IgD-negative memory B cell (primary cell): ENCODE data around the gene ELF3. TPM values are rescaled to one million over a fixed set of nuclear protein-coding genes. Genes with fewer than 3 reads are reported as not detected.
"Not testable (repeated sequence)": the region's sequence is repeated elsewhere in the genome, so short reads cannot be mapped to it uniquely, and the experiment has no call there.

Experiments
- H3K27ac Mint-ChIP-seq, 3 donors: one replicate each; pipeline ENCODE4 v1.8.0; 2020 to 2022; ENCODE audit warnings: mild to moderate bottlenecking in 3 of 3, mixed read lengths in 3 of 3, moderate library complexity in 1 of 3
- H3K27me3 Mint-ChIP-seq: one replicate; pipeline ENCODE4 v1.8.0; 2021; ENCODE audit warnings: mixed read lengths
- H3K36me3 Mint-ChIP-seq: one replicate; pipeline ENCODE4 v1.8.0; 2020; ENCODE audit warnings: mild to moderate bottlenecking, mixed read lengths
- H3K4me1 Mint-ChIP-seq, 3 donors: one replicate each; pipeline ENCODE4 v1.8.0; 2020 to 2022; ENCODE audit warnings: mixed read lengths in 3 of 3, mild to moderate bottlenecking in 1 of 3
- H3K4me3 Mint-ChIP-seq, 4 donors: one replicate each; pipeline ENCODE4 v1.8.0; 2020 to 2022; ENCODE audit warnings: mild to moderate bottlenecking in 4 of 4, mixed read lengths in 4 of 4, moderate library complexity in 3 of 4
- H3K9me3 Mint-ChIP-seq, 3 donors: one replicate each; pipeline ENCODE4 v1.8.0; 2020 to 2021; ENCODE audit warnings: mixed read lengths in 3 of 3, mild to moderate bottlenecking in 1 of 3
- polyA plus RNA-seq: library from polyadenylated mRNA; unstranded; fragments of 300-500 nt; fragmentation: Illumina TruSeq; gene quantifications from one replicate; pipeline ENCODE4 v1.2.3, GENCODE V29; 2021

Gene ELF3
- polyA plus RNA-seq, 1 donor from 2014 or later: not detected

DNA sequence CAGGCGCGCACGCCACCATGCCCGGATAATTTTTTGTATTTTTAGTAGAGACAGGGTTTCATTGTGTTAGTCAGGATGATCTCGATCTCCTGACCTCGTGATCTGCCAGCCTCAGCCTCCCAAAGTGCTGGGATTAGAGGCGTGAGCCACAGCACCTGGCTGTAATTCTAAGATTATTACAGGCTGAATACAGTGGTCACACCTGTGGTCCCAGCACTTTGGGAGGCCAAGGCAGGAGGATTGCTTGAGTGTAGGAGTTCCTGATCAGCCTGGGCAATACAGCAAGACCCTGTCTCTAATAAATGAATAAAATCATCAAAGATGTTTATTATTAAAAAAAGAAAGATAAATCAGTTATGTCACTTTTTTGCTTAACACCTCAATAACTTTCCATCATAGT lies 52.2 kb downstream of the ELF3 start:
- H3K4me3 Mint-ChIP-seq, H3K4me1 Mint-ChIP-seq, H3K36me3 Mint-ChIP-seq, H3K9me3 Mint-ChIP-seq, H3K27ac Mint-ChIP-seq, H3K27me3 Mint-ChIP-seq: not testable (repeated sequence)

- Mint-ChIP-seq H3K9me3 (peaks cover 0 to 1% (median 0%) of the 10 kb centered on the region in 3 donors), H3K4me1 (no peaks in the 10 kb centered on the region), H3K27ac (no peak overlapping the region), H3K27me3 (peaks cover 2% of the 10 kb centered on the region), H3K4me3 (no peak overlapping the region), H3K36me3 (no peaks in the 10 kb centered on the region)
Observed at GRCh38 chr1:202063093-202063492, 52.7 kb downstream of the ELF3 start.

- H3K4me3 Mint-ChIP-seq, H3K9me3 Mint-ChIP-seq, H3K4me1 Mint-ChIP-seq, H3K27ac Mint-ChIP-seq, H3K36me3 Mint-ChIP-seq, H3K27me3 Mint-ChIP-seq: not testable (repeated sequence)
Observed at GRCh38 chr1:202064889-202065312, 54.5 kb downstream of the ELF3 start.

Other genes with a start within 250 kb of the ELF3 start
- 26.8 TPM for gene IPO9, start 181.4 kb upstream of the ELF3 start, polyA plus RNA-seq
- 0.16 TPM for gene SHISA4, start 121.7 kb upstream of the ELF3 start, polyA plus RNA-seq
- not detected for gene LMOD1, start 64.0 kb upstream of the ELF3 start, polyA plus RNA-seq
- gene TIMM17A, start 55.1 kb upstream of the ELF3 start, polyA plus RNA-seq: 31.3 TPM
- 38.5 TPM for gene RNPEP, start 27.9 kb upstream of the ELF3 start, polyA plus RNA-seq
- 0.11 TPM for gene GPR37L1, start 112.3 kb downstream of the ELF3 start, polyA plus RNA-seq
- gene ARL8A, start 134.2 kb downstream of the ELF3 start, polyA plus RNA-seq: 17.3 TPM
- 18.7 TPM for gene PTPN7, start 150.0 kb downstream of the ELF3 start, polyA plus RNA-seq
- gene LGR6, start 183.2 kb downstream of the ELF3 start, polyA plus RNA-seq: not detected